Panc1 (cell line): ENCODE data around the gene HEATR3. TPM values are rescaled to one million over a fixed set of nuclear protein-coding genes. Genes with fewer than 3 reads are reported as not detected.

Source experiments
- ATAC-seq: fragments of 200-7000 bp; cut with Tn5 transposase; 2 replicates; pipeline ENCODE4 v1.9.1; 2020; ENCODE audit warnings: mild to moderate bottlenecking, moderate library complexity
- BruUV-seq: library from RNA; stranded (reverse); fragments of 400-500 nt; replicated peaks from 2 replicates; lab custom pipeline; 2021; lab: Mats Ljungman, UMichigan
- CTCF ChIA-PET: fragments of 300-600 bp; sonication (Branson Sonifier 250); formaldehyde crosslinking; loops from one replicate; lab custom pipeline; 2022; ENCODE audit warnings: antibody characterized with exemption; lab: Charles Lee
- POLR2A ChIA-PET: fragments of 300-600 bp; sonication (Branson Sonifier 250); formaldehyde crosslinking; loops from one replicate; lab custom pipeline; 2022; ENCODE audit warnings: antibody characterized with exemption; lab: Charles Lee
- DNase-seq: peaks from one replicate; pipeline ENCODE4 v3.0.0-alpha.2; 2010; ENCODE audit warnings: low read depth, low spot score
- H3K27ac ChIP-seq: 2 replicates; pipeline ENCODE4 v1.5.1; 2011; ENCODE audit warnings: mild to moderate bottlenecking, low read length, inconsistent platforms
- H3K27me3 ChIP-seq: fragments of 200-500 bp; sonication (Bioruptor generic); 2 replicates; pipeline ENCODE4 v1.6.0; 2014; ENCODE audit warnings: low read length, inconsistent platforms; ENCODE audit not compliant: control insufficient read depth, insufficient read depth
- H3K36me3 ChIP-seq: fragments of 200-500 bp; sonication (Bioruptor generic); 2 replicates; pipeline ENCODE4 v1.5.1; 2014; ENCODE audit warnings: inconsistent platforms, mild to moderate bottlenecking, low read length, moderate library complexity; ENCODE audit not compliant: control insufficient read depth, insufficient read depth
- H3K4me1 ChIP-seq: 2 replicates; pipeline ENCODE4 v1.5.1; 2011; ENCODE audit warnings: inconsistent platforms, mild to moderate bottlenecking, low read length, moderate library complexity; ENCODE audit not compliant: control insufficient read depth, insufficient read depth
- H3K4me3 ChIP-seq, 2 experiments: 2 replicates each; pipeline ENCODE4 v1.5.1; 2011 to 2012; ENCODE audit warnings: low read depth in 2 of 2, low read length in 2 of 2, mild to moderate bottlenecking in 2 of 2, inconsistent platforms in 1 of 2, moderate library complexity in 1 of 2
- H3K9me3 ChIP-seq: fragments of 200-500 bp; sonication (Bioruptor generic); 2 replicates; pipeline ENCODE4 v1.5.1; 2014; ENCODE audit warnings: low read depth, mild to moderate bottlenecking, inconsistent platforms, low read length, moderate library complexity; ENCODE audit not compliant: control insufficient read depth, insufficient read depth
- CTCF ChIP-seq: fragments of 450-650 bp; IDR thresholded peaks from 2 replicates; pipeline ENCODE4 v1.5.1; 2017; ENCODE audit warnings: mild to moderate bottlenecking
- POLR2AphosphoS5 ChIP-seq: IDR thresholded peaks from 2 replicates; pipeline ENCODE4 v1.6.1; 2012; ENCODE audit warnings: mild to moderate bottlenecking, low read depth, low read length, moderate library complexity
- REST ChIP-seq, 2 experiments: IDR thresholded peaks; 2 replicates each; pipeline ENCODE4 v1.6.1; 2011 to 2012; ENCODE audit warnings: low read depth in 2 of 2, control low read depth in 1 of 2, low read length in 1 of 2, mild to moderate bottlenecking in 1 of 2, moderate library complexity in 1 of 2; ENCODE audit not compliant: insufficient read depth in 1 of 2
- SIN3A ChIP-seq: IDR thresholded peaks from 2 replicates; pipeline ENCODE4 v1.6.1; 2012; ENCODE audit warnings: low read depth, mild to moderate bottlenecking, low read length, moderate library complexity, borderline replicate concordance; ENCODE audit not compliant: insufficient read depth
- TCF7L2 ChIP-seq: IDR thresholded peaks from 2 replicates; pipeline ENCODE4 v1.6.1; 2011; ENCODE audit warnings: mild to moderate bottlenecking, low read depth, low read length, inconsistent platforms
- in situ Hi-C: cut with HindIII; loops from 2 replicates; pipeline ENCODE4 v1.10.0; 2016; ENCODE audit warnings: low sequenced_read_pairs, low pct_unique_long_range_greater_than_20kb
- intact Hi-C: fragments of 100-400 bp; cut with micrococcal nuclease; formaldehyde crosslinking; loops from one replicate; pipeline ENCODE4 v1.10.0; 2022; ENCODE audit not compliant: unreplicated experiment
- total RNA-seq: library from RNA; stranded (reverse); gene quantifications from one replicate; pipeline ENCODE4 v1.2.1, GENCODE V29; 2021; ENCODE audit not compliant: unreplicated experiment

Gene HEATR3
- total RNA-seq, 1 experiment from 2014 or later, result 18.6 TPM

- CTCF ChIA-PET, result no interaction called here
- in situ Hi-C loops, result no loop called here
- Histone ChIP-seq H3K27me3 (no peaks in the 10 kb centered on the region), H3K4me1 (no peaks in the 10 kb centered on the region), H3K9me3 (no peaks in the 10 kb centered on the region), H3K27ac (no peak overlapping the region), H3K4me3 (no peak overlapping the region), H3K36me3 (no peaks in the 10 kb centered on the region)
- ATAC-seq (no peak), DNase-seq (no peak)
- POLR2A ChIA-PET, result no interaction called here
- no TSS peak for BruUV-seq
- intact Hi-C loops, result no loop called here
- no peak for TF ChIP-seq CTCF
- no peak for TF ChIP-seq SIN3A
Observed at GRCh38 chr16:50043358-50043757, 22.4 kb upstream of the HEATR3 start.

- Histone ChIP-seq H3K4me3 (no peak overlapping the region), H3K27ac (no peak overlapping the region), H3K27me3 (no peaks in the 10 kb centered on the region), H3K4me1 (no peaks in the 10 kb centered on the region), H3K9me3 (no peaks in the 10 kb centered on the region), H3K36me3 (no peaks in the 10 kb centered on the region)
- intact Hi-C loops (no loop called here), in situ Hi-C loops (no loop called here)
- ChIA-PET POLR2A (no interaction called here), CTCF (no interaction called here)
- DNase-seq (no peak), ATAC-seq (no peak)
- TF ChIP-seq CTCF (no peak), REST (IDR thresholded peaks at IDR 0.05; ENCODE audit: insufficient read depth in 1 of 2, low read depth in 2 of 2, low read length in 1 of 2) (no peak)
- BruUV-seq, result no TSS peak
Observed at GRCh38 chr16:50045412-50045811, 20.4 kb upstream of the HEATR3 start.

GRCh38 chr16:50046853-50047252, 18.9 kb upstream of the HEATR3 start:
- in situ Hi-C loops, result no loop called here
- intact Hi-C loops, result no loop called here
- DNase-seq (no peak), ATAC-seq (no peak)
- Histone ChIP-seq H3K36me3 (no peaks in the 10 kb centered on the region), H3K9me3 (no peaks in the 10 kb centered on the region), H3K27me3 (no peaks in the 10 kb centered on the region), H3K4me1 (no peaks in the 10 kb centered on the region), H3K4me3 (no peak overlapping the region), H3K27ac (no peak overlapping the region)
- BruUV-seq, result no TSS peak
- TF ChIP-seq REST (IDR thresholded peaks at IDR 0.05; ENCODE audit: insufficient read depth in 1 of 2, low read depth in 2 of 2, low read length in 1 of 2) (no peak), POLR2AphosphoS5 (no peak), SIN3A (no peak), CTCF (no peak), TCF7L2 (no peak)
- ChIA-PET CTCF (no interaction called here), POLR2A (no interaction called here)
